GM21526 (cell line): ENCODE data around the gene FBXL17.
"Not testable (repeated sequence)": the region's sequence is repeated elsewhere in the genome, so short reads cannot be mapped to it uniquely, and the experiment has no call there.

Source experiments
- ATAC-seq: cut with Tn5 transposase; IDR thresholded peaks from one replicate; pipeline ENCODE4 v1.9.1; 2021; ENCODE audit warnings: moderate library complexity; ENCODE audit not compliant: unreplicated experiment, low FRiP score

Gene FBXL17

GRCh38 chr5:108171759-108172158 is 210.1 kb downstream of the FBXL17 start:
- no peak for ATAC-seq

GRCh38 chr5:108168915-108169314 is 213.0 kb downstream of the FBXL17 start:
- ATAC-seq: no peak

GRCh38 chr5:108167174-108167573 is 214.7 kb downstream of the FBXL17 start:
- no peak for ATAC-seq

GRCh38 chr5:108164574-108164973 is 217.3 kb downstream of the FBXL17 start:
- ATAC-seq: no peak

- not testable (repeated sequence) for ATAC-seq
Observed at GRCh38 chr5:108152854-108153253, 229.0 kb downstream of the FBXL17 start.

GRCh38 chr5:108149369-108149768 is 232.5 kb downstream of the FBXL17 start:
- no peak for ATAC-seq

- peak; percentile 79 for ATAC-seq
Observed at GRCh38 chr5:108148715-108149139, 233.2 kb downstream of the FBXL17 start.

- ATAC-seq: no peak
Observed at GRCh38 chr5:108146222-108146621, 235.7 kb downstream of the FBXL17 start.

- no peak for ATAC-seq
Observed at GRCh38 chr5:108145351-108145750, 236.5 kb downstream of the FBXL17 start.

- no peak for ATAC-seq
Observed at GRCh38 chr5:108144332-108144731, 237.6 kb downstream of the FBXL17 start.

- ATAC-seq: no peak
Observed at GRCh38 chr5:108143581-108143980, 238.3 kb downstream of the FBXL17 start.

- no peak for ATAC-seq
Observed at GRCh38 chr5:108141676-108142075, 240.2 kb downstream of the FBXL17 start.

GRCh38 chr5:108136493-108136892 is 245.4 kb downstream of the FBXL17 start:
- ATAC-seq: no peak

- no peak for ATAC-seq
Observed at GRCh38 chr5:108129129-108129528, 252.8 kb downstream of the FBXL17 start.

- ATAC-seq: peak; percentile 63
Observed at GRCh38 chr5:108125771-108126511, 256.0 kb downstream of the FBXL17 start.

GRCh38 chr5:108124596-108124995 is 257.3 kb downstream of the FBXL17 start:
- ATAC-seq: no peak

GRCh38 chr5:108122702-108123101 is 259.2 kb downstream of the FBXL17 start:
- ATAC-seq: no peak

- no peak for ATAC-seq
Observed at GRCh38 chr5:108118813-108119514, 262.9 kb downstream of the FBXL17 start.

GRCh38 chr5:108115673-108116072 is 266.2 kb downstream of the FBXL17 start:
- no peak for ATAC-seq

- no peak for ATAC-seq
Observed at GRCh38 chr5:108113950-108114349, 267.9 kb downstream of the FBXL17 start.

GRCh38 chr5:108111736-108112135 is 270.2 kb downstream of the FBXL17 start:
- ATAC-seq: no peak

GRCh38 chr5:108109059-108109458 is 272.8 kb downstream of the FBXL17 start:
- no peak for ATAC-seq
